NCI-H526 treated with DMSO at 0.1 percent for 48 hours (cell line): ENCODE data around the gene TRIM44.
"Not testable (repeated sequence)": the region's sequence is repeated elsewhere in the genome, so short reads cannot be mapped to it uniquely, and the experiment has no call there.

Experiments used
- DNase-seq: peaks from one replicate; lab custom pipeline; 2025; lab: John Stamatoyannopoulos, UW

Gene TRIM44

DNA sequence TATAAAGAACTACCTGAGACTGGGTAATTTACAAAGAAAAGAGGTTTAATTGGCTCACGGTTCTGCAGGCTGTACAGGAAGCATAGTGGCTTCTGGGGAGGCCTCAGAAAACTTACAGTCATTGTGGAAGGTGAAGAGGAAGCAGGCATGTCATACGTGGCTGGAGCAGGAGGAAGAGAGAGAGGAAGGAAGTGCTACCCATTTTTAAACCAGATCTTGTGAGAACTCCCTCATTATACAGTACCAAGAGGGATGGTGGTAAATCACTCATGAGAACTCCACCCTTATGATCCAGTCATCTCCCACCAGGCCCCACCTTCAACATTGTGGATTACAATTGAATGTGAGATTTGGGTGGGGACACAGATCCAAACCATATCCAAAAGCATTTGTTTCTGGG lies 53.1 kb downstream of the TRIM44 start:
- DNase-seq, result not testable (repeated sequence)

DNA sequence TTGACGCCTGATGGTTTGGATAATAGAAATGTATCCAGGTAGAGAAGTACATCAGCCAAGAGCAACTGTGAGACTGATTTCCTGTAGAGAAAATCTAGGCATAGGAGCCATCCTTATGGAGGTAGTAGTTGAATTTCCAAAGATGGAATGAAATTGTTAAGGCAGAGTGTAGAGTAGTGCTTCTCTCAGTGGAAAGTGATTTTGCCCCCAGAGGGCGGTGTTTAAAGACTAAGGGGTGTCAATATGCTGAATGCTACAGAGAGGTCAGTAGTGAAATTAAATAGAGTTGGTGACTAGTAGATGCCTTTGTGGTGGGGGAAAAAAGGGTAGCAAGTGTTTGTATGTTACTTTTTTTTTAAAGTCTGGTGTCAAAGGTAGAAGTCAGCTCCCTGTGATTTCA lies 54.5 kb downstream of the TRIM44 start:
- DNase-seq, result no peak

DNA sequence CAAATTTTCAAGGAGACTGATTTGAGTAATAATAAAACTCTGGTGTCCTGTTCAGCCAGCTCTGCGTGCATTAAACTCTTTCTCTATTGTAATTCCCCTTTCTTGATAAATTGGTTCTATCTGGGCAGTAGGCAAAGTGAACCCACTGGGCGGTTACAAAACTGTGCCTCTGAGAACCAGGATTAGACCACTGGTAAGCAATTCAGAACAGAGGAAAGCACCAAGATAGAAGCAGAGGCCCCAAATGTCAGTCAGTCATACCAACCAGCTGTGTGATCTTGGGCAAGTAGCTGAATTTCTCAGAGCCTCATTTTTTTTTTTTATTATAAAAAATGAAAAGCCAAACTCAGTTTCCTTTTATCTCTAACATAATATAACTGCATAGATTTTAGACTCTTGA lies 54.9 kb downstream of the TRIM44 start:
- DNase-seq, result no peak

DNA sequence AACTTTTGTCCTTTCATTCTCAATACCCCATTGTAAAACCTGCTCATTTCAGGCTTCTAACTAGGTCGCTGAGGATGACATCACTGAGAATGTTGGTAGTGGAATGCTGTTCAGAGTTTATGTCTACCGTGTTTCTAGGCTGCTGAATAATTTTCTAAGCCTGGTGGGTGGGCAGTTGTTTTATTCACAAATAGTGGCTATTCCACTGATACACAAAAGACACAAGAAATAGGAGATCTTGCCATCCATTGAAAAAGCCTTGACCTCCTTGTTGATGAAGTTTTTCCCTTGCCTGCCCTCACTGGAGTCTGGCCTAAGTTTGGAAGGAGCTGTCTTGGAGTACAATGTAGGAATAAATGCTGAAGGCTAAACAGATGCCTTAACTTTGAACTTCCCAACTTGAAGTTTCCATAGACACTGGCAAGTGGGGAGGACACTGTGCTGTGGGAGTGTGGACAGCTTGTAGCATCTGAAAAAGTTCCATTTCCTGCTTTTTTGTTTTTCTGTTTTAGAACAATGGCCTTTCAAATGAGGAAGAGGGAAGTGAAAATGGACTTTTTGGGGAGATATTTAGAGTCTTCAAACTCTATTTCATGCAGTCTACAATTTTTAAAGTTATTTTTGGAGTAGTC lies 59.2 kb downstream of the TRIM44 start:
- DNase-seq, result no peak

DNA sequence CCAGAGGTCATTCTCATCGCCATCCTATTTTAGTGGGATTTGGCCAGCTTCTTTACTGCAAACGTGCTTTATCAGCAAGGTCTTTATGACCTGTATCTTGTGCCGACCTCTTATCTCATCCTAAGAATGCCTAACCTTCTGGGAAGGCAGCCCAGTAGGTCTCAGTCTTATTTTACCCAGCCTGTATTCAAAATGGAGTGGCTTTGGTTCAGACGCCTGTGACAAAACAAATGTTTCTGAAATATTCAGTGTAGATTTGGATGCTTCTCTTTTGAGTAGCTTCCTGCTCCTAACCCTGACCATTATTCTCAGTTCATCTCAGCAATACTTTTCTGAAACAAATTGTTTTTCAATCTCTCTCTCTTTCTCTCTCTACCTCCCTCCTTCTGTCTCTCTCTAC lies 60.1 kb downstream of the TRIM44 start:
- DNase-seq, result no peak

DNA sequence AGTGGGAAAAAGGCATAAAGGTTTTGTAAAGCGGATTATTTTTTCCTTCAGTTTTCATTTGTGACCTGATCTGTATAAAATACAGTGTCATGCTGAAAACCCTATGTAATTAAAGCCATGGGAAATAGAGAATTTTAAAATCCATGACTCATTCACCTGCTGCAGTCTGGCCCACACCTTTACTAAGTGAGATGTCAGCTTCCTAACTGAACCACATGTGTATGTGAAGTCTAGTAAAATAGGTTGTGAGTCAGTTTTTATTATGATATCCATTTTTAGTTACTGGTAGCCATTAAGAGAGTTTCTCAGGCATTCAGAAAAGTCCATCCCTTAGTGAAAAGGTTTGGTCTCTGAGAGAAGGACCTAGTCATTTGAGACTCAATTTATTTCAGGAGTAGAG lies 60.9 kb downstream of the TRIM44 start:
- no peak for DNase-seq

DNA sequence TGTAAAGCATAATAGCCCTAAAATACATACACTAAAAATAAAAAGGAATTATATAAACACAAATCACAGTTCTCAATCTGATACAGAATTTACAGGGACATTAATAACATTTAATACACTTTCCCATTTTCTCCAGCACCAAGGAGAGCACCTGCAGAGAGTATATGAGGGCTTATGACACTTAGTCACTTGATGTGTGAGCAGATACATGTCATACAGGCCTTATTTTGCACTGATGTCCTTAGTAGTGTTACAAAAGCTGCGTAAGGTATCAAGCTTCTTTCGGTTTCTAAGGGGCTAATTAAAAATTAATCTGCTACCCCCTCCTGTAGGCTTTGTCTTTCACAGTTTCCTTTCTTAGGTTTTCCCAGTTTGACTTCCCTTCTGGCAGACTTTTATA lies 61.3 kb downstream of the TRIM44 start:
- DNase-seq, result no peak

DNA sequence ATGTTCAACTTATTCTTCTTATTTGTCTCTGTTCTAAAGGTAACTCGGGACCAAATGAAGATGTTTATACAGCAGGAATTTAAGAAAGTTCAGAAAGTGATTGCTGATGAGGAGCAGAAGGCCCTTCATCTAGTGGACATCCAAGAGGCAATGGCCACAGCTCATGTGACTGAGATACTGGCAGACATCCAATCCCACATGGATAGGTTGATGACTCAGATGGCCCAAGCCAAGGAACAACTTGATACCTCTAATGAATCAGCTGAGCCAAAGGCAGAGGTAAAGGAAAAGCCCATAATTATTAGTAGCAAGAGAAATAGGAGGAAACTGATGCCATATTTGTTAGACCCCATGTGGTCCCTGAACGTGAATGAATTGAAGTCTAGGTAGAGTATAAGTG lies 63.3 kb downstream of the TRIM44 start:
- no peak for DNase-seq

DNA sequence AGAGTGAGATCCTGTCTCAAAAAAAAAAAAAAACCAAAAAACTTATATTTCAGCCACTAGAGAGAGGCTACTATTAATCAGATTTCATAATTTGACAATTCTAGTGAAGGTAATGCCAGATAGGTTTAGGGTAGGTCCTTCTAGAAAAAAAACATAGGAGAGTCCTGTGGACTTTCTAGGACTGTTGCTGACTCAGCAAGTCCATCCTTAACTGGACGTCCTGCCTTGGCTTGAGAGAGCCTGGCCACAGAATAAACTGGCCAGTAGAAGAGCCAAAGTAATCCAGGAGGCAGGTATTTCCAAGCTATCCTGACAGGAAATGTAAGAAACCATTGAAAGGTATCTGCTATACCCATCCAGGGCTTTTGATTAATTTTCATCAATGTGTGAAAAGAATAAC lies 64.6 kb downstream of the TRIM44 start:
- DNase-seq, result no peak

DNA sequence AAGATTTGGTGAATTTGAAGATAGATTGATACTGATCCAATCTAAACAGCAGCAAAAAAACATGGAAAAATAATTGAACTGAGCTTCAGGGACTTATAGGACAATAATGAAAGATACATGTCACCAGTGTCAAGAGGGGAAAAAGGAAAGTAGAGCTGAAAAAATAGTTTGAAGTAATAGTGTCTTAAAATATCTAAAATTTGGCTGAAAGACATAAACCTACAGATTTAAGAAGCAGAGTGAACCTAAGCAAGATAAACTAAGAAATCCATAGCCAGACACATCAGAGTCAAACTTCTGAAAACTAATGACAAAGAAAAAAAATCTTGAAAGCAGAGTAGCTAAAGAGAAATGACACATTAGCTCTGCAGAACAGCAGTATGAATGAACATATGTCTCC lies 67.7 kb downstream of the TRIM44 start:
- DNase-seq, result no peak

DNA sequence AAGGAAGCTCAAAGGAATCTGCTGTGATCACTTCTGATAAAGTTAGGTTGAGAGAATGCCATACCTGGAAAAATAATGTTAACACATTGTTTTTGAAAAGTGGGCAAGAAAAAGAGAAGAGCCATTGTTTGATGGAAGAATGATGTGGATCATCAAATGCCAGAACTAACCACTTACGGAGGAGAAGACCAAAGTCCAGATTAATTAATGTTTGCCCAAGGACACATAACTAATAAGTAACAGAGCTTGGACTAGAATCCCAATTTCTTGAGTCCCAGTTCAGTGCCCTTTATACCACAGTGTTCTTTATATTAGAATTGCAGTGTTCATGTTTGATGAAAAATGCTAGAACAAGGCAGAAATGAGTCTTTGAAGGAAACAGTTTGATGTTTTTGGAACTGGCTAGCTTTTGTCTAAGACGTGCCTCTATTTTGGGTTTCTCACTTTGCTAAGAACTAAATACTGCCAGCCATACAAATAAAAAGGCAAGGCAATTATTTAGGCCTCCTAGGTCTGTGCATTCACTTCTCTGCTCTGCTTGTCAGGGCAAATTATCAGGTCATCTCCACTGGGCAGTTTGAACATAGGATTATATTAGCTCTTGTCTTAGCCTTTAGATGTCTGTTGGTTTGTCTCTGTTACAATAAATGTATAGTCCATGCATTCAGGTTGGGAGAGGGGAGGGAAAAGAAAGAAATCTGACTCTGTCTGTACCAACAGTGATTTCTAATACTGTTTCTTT lies 72.3 kb downstream of the TRIM44 start:
- no peak for DNase-seq

DNA sequence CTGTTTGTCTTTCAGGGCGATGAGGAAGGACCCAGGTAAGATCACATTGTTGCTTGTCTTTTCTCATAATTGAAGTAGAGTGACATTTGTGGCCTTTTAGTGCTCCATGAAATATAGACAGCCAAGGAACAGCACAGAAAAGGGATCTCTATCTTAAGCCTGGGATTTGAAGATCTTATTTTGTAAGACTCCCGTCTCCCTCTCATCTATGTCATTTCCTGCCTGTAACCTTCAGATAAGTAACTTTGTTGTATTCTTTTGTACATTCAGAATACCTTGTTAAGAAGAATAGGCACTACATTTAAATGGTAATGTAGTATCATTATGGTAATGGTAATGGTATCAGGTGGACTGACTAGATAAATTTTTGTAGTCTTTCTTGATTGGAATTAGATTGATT lies 72.8 kb downstream of the TRIM44 start:
- DNase-seq, result no peak

DNA sequence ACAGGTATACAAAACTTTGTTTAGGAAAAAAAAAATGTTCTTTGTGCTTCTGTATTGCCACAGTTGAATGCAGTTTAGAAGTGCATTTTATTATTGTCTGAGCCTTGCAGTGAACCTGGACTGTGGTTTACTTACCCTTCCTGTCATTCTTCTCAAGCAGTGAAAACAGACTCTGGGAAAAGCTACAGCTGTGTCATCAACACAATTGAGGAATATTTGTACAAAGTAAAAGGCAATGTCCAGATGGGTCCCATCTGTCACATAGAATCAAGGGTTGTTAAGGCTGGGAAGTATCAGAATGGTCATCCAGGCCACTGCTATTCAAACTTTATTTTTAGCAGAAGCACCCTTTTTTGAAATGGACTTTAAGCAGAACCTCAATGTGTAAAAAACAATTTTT lies 73.3 kb downstream of the TRIM44 start:
- DNase-seq, result no peak

DNA sequence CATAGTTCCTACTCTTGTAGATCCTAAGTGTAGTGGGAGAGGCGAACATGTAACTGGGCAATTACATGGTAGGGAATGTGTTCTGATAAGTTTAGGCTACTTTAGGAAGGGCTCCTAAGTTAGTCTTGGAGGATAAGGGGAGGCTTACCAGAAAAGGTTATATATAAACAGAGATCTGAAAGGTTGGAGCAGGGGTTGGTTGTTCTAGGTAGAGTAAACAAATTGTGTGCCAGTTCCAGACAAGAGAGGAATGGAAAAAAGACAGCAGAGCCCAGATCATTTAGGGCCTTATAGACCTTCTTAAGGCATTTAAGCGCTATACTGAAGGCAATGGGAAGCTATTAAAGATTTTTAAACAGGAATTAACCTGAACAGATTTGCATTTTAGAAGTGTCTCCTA lies 74.4 kb downstream of the TRIM44 start:
- DNase-seq, result no peak

DNA sequence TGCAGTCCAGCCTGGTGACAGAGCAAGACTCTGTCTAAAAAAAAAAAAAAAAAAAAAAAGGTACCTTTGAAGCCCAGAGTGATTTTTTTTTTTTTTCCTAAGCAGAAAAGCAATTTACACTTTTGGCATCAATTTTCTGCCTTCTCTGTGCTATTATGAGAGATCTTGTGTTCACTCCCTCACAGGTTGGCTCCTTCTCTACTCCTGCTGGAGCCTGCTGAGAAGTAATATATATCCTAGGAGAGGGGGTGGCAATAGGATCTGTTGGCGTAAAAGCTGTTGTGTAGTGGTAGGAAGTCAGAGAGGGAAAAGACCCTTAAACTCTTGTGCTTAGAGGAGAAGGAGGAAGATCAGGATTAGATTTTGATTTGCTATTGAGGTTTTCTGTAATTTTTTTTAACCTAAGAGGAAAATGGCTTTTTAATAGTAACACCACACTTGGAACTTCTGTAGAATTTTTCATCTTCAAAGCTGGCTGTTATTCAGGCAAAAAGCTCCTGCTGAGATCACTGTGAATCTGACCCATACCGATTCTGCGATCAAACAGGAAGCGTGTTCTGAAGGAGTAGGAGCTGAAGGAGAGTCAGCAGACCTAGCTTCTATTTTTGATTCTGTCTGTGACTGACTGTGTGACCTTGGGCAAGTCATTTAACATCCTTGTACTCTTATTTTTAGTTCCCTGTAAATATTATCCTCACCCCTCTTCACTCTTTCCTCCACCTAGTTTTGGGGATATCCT lies 77.7 kb downstream of the TRIM44 start:
- DNase-seq, result no peak

DNA sequence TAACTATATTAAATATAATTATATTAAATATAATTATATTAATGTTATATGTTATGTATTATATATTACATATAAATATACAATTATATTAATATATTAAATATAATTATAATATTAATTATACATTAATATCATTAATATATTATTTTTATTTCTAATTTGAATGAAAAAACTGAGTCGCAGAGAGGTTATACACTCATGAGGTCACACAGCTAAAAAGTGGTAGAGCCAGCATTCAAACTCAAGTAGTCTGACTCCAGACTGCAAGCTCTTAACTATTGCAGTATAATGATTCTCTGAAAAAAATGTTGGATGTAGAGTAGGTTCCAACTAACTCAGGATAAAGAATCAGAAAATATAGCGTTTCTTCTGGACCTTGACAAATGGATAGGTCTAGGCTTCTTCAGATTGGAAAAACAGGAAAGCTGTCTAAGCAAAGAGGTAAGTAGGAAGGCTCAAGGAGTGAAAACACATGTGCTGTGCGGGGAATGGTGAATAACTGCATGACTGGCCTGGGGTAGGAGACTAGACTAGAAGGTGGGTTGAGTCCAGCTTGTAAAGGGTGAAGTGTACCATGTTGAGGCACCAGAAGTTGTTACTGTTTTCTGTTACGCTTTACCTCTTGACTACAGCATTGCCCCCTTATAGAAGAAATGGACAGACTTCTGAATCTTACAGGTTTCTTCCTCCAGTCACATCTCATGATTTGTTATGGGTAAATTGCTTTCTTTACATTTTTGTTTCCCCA lies 80.3 kb downstream of the TRIM44 start:
- no peak for DNase-seq

DNA sequence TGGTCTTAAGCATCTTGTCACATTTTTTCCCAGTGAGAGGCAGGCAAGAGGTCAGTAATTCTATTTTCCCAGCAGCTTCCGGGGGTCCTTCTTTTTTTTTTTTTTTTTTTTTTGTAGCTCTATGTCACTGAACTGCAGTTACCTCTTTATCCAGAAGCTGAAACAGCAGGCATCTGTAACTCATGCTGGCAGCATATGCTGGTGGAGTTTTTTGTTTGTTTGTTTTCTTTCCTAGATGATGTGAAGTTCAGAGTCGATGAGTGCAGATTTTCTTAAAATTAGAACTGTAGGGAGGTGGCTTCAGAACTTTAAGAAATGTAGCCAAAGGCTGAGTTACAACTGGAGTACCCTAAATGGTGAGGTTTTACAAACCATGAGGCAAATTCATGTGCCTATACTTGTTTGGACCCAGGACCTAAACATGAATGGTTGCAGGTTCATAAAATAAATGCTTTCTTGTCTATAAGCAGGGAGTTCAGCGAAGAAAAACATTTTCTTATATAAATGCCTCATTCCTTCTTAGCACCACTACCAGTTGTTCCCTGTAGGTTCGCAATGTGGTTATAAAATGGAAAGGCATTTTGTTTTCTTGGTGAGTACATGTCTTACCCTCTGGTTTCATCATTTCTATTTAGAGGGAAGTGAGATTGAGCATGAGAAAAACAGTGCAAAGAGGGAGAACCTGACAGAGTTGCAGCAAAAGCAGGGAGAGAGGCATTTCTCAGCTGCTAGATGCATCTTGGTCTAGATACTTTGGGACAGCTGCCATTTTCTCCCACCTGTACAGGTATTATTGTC lies 84.0 kb downstream of the TRIM44 start:
- DNase-seq, result no peak

DNA sequence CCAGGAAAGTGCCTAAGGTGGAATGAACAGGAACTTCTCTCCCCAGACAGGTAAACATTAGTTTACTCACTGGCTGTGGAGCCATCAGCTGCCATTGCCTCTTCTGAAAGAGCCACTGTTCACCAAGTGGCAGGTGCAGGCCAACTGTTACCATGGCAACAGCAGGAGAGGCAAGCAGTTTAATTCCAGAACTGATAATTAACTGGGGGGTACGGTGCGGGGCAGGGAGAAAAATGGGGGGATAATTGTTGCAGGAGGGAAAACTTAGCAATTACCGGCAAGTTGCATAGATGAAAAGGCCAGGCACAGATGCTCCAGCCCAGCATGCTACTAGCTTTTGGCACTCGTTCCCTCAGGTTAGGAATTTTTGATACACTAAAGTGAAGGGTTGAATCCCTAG lies 85.1 kb downstream of the TRIM44 start:
- DNase-seq, result no peak

DNA sequence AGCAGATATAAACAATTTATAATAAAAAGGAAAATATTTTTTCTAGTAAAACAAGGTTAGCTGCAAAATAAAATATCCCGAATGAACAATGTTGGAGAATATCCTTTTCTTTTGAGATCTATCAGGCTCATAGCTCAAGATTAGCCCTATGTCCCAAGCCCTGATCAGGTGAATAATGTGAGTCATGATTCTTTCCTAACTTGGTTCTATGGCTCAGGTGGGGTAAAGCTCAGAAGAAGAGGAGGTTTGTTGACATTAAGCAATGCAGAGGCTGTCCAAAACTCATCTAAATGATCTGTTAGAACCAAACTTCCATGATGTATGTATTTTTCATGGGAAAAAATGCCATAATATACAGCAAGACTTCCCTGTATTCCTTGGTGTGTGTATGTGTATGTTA lies 86.1 kb downstream of the TRIM44 start:
- no peak for DNase-seq

DNA sequence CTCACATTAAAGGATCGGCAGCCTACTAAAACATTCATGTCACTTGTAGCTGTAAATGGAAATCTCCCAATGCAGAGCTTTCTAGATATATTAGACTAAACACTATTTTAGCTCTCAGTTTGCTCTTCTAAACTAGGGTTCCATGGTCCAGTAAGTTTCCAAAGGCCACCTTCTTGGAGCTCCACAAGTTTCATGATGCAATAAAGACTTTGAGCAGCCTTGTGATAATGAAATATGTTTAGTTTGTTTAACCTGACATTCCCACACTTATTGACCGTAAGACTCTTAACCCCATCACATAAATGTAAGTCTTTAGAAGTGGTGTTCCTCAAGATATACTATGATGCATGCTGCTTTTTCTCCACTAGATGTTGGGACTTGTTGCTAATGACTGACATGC lies 87.7 kb downstream of the TRIM44 start:
- no peak for DNase-seq

DNA sequence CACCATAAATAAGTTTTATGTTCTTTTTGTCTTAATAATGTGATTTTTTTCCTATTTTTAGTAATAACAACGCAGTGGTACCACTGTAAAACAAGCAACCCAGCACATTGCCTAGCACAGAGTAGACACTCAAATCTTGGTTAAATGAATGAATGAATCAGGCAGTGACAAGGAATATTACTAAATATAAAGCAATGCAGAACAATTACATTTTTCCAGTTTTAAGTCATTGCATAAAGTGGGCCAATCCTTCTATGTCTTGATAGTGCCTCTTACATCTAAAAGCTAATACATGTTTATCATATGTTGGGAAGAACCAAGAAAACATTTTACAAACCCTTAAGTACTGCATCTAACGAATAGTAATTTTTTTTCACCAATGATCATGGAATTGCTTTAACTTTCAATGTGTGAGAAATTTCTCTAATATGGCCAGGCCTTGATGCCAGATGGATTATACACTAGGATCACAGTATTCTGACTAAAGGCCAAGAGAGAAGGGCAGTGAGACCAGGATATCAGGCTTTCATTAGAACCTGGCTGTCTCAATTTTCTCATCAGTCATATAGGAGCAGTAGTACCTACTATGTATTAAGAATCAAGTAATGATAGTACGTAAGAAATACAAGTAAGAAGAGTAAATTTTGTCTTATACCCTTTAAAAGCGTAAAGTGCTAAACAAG lies 88.5 kb downstream of the TRIM44 start:
- no peak for DNase-seq
